Stimulated activated CD8-positive, alpha-beta memory T cell treated with anti-CD3 and anti-CD28 coated beads, Interleukin-4, amount 100 ng/mL, for 24 hours (primary cell): ENCODE measurements around the gene PRMT7.

Experiments used
- DNase-seq: peaks from one replicate; pipeline ENCODE4 v3.0.0-alpha.2; 2020; ENCODE audit warnings: low read depth

Gene PRMT7

DNA sequence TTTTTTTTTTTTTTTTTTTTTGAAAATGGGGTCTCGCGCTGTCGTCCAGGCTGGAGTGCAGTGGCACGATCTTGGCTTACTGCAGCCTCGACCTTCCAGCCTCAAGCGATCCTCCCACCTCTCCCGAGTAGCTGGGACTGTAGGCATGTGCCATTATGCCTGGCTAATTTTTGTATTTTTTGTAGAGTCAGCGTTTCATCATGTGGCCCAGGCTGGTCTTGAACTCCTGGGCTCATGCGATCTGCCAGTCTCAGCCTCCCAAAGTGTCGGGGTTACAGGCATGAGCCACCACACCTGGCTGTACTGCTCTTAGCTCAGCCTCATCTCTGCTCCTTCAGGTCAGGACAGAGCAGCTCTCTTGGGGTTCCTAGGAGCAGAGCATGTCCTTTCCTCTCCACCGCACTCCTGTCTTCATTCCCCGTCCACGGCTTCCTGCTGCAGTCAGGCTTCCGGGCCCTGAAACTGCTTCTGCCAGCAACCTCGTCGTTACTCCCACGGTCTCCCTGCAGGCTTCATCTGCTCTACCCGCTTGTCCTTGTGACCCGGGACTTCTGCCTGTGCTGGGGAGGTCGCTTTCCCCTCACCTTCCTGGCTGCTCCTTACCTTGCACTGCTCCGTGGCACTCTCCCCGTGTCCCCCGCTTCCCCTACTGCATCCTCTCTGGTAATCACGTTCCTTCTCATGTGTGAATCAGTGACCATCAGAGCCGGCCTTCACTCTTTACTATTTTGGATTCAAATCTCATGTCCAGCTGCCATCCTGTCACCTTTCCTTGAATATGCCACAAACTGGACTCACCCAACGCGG, 38.0 kb downstream of the PRMT7 start:
- no peak for DNase-seq

DNA sequence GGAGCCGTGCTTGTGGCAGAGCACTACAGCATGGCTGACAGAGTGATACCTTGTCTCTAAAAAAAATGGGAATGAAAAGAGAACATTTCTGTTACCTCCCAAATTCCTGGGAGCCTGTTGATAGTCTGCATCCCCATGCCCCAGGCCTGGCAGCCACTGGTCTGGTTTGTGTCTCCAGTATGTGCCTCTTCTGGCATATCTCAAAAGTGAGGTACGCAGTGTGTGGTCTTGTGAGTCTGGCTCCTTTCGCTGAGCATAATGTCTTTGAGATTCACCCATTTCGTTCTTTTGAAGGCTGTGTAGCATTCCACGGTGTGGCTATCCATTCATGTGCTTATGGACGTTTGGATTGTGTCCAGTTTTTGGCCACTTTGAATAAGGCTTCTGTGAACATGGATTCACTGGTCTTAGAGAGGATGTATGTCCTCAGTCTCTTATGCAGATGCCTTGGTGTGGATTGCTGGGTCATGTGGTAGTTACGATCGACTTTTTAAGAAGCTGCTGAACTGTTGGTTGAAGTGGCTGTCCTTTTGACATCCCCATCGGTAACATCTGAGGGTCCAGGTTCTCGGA, 39.1 kb downstream of the PRMT7 start:
- no peak for DNase-seq

DNA sequence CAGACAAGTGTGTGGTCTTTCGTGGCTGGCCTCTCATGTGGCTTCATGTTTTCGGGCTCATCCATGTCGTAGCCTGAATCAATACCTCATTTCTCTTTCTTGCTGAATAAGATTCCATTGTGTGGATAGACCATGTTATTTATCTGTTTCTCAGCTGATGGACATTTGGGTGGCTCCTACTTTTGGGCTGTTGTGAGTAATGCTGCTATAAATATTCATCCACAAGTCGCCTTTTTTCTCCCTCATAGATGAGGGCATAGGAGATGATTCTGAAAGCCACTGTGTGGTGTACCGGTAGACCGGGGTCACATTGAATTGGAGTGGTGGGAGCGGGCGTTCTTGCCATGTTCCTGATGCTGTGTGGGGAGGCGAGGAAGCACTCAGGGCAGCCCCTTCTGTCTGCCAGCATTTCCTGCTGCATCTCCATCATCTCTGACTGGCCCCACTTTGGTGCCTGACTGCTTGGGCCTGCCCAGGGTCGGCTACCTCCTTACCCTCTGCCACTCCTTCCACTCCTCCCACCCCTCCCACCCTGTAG, 40.1 kb downstream of the PRMT7 start:
- no peak for DNase-seq

DNA sequence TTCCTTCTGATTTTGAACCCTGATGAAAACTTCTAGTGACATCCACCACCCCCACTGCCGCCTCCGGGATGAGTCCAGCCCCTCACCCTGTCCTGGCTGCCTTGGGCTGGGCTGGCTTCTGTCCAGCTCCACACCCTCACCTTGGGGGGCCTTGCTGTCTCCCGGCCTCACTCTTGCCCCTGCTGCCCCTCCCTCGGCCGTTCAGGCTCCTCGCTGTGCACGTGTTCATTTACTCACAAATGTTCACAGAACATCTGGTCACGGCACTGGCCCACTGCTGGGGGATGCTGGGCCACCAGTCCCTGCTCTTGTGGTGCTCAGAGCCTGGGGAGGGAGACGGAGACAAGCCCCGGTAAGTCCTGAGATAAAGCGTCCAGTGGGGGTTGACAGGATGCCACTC, 40.6 kb downstream of the PRMT7 start:
- no peak for DNase-seq

DNA sequence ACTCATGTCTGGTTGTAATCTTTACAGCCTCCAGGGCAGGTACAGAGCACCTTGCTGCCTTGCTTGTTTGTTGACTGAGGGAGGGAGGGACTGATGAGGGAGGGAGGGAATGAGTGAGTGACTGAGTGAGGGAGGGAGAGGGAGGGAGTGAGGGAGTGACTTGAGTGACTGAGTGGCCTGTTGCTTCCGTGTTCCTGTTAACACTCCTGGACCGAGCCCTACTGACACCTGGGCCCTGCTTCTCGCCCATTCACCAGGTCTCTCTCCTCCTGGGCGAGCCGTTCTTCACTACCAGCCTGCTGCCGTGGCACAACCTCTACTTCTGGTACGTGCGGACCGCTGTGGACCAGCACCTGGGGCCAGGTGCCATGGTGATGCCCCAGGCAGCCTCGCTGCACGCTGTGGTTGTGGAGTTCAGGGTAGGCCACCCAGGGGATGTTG, 41.2 kb downstream of the PRMT7 start:
- no peak for DNase-seq

DNA sequence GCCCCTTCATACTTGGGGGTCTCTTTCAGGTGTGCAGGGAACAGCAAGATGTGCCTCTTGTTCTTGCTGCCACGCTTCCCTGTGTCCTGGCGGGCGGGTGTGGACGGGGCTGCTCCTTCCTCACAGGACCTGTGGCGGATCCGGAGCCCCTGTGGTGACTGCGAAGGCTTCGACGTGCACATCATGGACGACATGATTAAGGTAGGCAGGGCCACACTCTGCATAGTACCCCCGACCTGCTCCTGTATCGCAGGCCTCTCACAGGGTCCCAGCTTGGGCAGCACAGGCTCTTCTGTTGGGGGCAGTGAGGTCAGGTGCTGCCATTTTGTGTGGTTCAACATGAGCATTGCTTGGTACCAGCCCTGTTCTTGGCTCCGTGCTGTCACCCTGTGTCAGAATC, 42.5 kb downstream of the PRMT7 start:
- DNase-seq, result no peak

DNA sequence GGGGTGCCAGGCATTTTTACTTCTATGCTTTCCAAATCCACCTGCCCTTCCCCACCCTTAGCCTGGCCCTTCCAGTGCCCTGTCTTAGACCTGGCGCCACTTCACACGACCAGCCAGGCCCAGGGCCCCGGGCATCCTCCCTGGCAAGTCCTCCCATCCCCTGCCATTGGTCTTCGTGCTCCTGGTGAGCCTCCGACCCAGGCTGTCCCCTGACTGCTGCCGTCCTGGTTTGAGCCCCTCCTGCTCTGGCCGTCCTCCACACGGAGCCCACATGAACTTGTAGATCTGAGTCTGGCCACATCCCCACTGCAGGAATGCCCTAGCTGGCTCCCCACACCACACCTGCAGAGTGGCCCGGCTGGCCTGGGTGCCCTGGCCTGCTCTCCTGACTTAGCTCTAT, 44.0 kb downstream of the PRMT7 start:
- DNase-seq, result no peak

DNA sequence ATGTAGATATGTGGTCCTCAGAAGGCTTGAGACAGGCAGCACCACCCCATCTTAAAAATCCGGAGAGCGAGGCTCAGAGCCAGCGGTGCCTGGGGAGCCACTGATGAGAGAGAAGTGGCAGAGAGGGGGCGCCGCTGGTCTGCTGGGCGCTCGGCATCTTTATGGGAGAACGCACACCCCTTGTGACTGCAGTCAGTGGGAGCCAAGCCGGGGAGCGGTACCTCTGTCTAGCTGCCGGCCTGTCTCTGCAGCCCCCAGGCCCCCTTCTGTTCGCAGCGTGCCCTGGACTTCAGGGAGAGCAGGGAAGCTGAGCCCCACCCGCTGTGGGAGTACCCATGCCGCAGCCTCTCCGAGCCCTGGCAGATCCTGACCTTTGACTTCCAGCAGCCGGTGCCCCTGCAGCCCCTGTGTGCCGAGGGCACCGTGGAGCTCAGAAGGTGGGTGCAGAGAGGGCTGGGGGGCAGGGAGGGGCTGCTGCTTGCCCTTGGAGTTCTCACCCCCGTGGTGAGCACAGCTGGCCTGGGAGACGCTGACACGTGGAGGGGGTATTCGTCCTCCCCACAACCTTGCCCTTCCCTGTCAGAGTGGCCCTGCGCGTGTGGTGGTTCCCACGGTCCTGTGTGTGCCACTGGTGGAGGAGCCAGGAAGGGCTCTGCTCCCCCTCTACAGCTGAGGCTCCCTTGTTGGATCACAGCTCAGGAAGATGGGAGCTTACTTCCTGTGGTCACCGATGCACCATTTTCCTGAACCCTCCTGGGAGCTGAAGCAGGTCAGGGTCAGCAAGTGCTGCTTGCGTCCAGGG, 44.8 kb downstream of the PRMT7 start:
- no peak for DNase-seq

DNA sequence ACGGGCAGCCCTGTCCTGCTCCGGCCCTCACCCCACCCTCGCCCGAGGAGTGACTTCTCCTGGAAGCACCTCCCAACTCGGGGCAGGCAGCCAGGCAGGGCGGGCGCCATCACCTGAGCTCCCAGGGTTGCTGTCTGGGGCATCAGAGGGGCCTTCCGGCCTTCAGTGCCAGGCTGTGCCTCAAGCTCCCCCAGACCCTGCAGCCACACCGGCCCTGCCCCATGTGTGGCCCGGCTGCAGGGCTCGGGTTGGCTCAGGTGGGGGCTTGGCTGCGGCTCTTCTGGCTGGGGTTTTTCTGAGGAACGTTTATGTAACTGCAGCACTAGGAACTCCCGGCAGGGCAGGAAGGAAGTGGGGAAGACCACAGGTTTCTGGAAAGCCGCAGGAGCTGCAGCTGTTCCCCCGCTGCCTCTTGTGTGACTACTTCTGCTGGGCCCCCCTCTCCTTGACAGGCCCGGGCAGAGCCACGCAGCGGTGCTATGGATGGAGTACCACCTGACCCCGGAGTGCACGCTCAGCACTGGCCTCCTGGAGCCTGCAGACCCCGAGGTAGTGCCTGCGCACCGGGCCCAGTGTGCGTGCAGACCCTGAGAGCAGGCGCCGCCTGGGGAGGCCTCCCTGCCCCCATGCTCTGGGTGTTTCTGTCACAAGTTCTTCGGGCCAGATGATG, 45.6 kb downstream of the PRMT7 start:
- DNase-seq, result peak; percentile 61

DNA sequence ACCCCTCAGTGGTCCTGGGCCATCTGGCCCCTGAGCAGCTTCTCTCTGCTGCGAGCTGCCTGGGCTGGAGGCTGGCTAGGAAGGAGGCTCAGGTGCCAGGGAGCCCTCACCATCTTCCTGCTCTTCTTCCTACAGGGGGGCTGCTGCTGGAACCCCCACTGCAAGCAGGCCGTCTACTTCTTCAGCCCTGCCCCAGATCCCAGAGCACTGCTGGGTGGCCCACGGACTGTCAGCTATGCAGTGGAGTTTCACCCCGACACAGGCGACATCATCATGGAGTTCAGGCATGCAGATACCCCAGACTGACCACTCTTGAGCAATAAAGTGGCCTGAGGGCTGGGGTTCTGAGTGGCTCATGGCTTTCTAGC, 46.1 kb downstream of the PRMT7 start:
- no peak for DNase-seq

DNA sequence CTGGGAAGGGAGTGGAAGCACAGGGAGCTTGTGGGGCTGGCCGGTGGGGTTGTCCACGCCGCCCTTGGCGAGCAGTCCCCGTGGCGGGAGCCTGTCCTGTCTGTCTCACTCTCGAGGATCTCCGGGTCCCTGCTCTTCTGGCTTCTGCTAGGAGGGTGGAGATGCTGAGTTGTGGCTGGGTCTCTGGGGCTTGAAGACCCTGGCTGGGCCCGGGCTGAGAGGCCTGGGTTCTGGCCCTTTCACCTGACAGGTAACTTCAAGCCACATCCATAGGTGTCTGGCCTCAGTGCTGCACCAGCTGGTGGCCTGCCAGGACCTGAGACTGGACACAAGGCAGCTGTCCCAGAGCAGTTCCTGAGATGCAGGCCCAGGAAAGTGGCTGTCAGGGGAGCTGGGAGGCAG, 46.7 kb downstream of the PRMT7 start:
- no peak for DNase-seq

DNA sequence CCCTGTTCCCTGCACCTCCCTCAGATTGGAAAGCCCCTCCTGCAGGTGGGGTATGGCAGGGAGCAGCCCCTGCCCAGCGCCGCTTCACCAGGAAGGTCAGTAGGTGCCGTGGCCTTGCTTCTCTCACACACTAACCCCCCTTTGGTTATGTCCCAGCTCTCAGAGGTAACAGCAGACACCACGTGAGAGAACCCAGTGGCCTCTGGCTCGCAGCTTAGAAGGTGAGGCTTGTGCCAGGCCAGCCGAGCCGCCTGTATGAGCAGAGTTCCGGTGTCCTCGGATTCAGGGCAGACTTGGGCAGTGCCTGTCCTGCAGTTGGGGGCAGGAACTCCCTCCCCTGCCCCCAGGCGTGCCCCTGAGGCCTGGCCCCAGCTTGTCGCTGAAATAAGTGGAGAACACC, 47.1 kb downstream of the PRMT7 start:
- no peak for DNase-seq

DNA sequence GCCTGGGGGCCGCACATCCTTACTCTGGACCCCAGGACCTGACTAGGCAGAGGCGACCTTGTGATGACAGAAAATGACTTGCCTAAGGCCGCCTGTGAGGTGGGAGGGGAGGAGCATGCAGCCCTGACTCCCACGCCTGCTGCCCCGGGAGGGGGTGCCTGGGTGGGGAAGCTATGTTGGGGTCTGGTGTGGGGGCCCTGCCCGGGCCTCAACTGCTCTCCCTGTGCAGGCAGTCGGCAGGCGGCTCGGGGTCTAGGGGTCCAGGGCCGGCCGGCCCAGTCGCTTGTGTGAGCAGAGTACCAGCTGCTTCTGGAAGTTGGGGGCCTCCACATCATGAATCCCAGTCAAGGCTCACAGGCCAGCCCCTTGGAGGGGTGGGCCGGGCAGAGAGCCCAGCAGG, 48.1 kb downstream of the PRMT7 start:
- no peak for DNase-seq

DNA sequence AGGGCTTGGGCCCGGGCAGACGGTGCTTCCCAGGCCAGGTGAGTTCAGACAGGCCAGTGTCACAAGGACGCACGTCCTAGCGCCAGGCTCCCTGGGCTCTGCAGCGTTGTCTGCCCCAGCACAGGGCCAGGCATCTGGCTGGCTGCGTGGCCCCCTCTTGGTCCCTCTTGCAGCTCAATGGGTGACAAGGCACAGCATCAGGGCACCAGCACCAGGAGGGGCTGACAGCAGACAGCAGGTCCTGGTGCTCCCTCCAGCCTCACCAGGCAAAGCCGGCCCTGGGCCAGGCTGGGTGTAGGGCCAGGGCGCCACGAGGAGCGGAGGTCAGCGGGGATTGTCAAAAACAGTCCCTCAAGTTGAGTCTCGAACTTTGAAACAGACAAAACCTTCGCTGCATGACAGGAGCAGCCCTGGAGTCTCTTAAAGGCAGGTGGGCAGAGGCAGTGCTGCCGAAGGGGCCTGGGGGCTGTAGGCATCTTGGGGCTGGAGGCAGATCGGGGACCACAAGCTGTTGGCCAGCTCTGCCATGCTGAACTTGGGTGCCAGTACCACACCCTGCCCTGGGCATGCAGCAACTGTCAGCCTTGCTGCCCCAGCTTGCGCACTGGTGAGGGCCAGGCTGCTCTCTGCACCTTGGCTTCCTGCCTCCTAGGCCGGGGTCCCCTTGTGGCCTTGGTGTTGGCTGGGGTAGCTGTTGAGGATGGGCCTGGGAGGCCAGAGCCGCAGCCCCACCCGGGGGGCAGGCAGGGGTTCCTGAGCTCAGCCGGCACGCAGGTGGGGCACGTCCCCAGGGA, 48.8 kb downstream of the PRMT7 start:
- DNase-seq, result no peak

DNA sequence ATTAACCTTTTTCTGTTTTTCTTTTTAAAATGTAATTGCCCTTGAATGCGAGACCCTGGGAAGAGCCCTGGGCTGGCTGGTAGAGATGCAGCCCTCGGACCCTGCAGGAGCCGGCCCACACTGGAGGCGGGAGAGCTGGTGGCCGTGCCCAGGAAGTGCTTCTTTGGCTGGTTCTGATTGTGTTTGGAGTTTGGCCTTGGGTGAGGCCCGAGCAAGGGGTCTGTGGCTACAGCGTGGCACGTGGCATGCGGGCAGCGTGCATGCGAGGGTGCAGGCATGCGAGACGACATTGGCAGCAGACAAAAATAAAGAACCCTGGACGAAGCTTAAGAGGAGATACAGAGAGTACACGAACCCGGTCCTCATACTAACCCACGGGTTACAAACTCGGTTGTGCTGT, 49.7 kb downstream of the PRMT7 start:
- DNase-seq, result no peak

DNA sequence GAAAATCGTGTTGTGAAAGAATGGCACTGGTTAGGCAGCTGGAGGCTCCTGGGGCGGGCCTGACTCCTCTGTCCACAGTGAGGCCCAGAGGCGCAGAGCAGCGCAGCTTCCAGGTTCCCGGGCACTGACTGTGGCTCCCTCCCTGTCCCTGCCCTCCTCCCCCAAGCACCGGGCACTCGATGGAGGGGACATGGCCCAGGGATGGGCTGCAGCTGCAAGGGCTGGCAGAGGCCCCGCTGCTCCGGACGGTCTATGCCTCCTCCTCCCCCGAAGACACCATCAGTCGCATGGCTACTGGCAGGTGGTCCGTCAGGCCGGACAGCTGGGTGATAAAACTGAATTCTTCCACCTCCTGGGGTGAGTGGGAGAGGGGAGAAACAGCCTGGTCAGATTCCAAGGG, 50.1 kb downstream of the PRMT7 start:
- no peak for DNase-seq

DNA sequence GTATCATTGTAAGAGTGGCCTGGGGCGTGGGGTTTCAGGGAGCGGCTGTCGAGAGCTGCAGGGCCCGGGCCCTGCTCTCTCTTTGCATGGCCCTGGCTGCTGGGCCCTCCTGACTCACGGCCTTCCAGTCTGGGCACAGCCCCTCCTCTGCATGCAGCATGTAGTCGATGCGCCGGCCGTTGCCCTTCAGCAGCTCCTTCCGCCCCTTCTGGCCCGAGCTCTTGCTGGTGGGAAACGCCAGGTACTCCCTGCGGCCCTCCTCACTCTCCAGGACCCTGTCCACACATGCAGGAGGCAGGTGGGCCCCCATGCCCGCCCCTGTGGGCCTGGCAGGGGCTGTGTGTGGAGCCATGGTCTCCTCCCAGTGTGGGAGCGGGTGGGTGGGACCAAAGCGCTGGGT, 50.7 kb downstream of the PRMT7 start:
- no peak for DNase-seq

DNA sequence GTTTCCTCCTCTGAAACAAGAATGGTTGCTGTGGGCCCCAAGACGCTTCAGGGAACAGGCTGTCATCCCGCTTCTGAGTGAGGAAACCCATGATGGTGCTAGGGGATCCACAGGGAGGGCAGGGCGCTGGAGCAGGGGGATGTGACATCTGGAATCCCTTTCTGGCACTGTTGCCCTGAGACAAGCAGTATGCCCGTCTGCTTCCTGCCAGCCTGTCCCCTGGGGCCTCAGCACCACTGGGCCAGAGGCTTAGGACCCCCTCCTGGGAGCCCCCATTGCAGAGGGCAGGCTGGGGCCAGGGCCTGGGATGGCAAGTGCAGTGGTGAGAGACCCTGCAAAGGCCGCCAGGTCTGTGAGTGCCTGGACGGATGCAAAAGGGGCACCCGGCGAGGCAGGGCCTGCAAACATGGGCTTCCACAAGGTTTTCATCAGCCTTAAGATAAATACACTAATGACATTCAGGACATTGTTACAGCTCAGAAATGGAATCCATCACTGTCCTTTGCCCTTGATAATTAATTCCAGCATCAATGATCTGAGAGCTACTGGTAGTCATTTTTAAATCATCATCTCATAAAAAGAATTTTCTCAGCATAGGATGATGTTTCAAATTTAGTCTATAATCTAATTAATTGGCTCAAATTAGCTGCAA, 51.6 kb downstream of the PRMT7 start:
- no peak for DNase-seq

DNA sequence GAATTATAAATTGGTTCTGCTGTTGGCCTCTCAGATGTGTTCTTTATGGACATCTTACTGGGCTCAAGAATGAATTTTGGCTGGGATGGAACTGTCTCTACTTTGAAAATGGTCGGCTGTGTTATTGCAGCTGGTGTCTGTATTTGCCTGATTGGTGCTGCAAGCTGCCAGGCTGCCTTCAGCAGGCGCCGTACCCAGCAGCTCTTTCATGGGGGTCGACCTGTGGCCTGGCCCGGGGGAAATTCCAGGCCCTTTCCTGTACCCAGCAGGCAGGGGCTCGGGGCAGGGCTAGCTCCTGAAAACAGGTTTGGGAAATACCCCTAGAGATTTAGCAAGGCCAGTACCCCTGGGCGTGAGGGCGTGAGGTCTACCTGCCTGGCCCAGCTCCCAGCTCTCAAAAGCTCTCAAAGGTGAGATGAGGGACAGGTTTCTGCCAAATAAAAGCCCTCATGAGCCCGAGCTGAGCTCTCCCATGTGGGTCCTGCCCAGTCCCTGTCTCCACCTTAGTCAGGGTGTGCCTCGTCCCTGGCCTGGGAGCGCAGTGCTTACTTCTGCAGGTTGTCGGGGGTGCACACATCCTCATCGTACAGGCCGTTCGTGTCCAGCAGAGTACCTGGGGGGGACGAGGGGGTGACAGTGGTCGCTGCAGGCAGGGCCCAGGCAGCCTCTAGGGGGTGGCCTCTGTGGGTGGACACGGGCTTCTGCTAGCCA, 52.3 kb downstream of the PRMT7 start:
- DNase-seq, result no peak
